Fibroblast of the aortic adventitia (primary cell): ENCODE data around the gene ANKLE2. TPM values are rescaled to one million over a fixed set of nuclear protein-coding genes. Genes with fewer than 3 reads are reported as not detected.

Experiments used
- DNase-seq: peaks from one replicate; pipeline ENCODE4 v3.0.0-alpha.2; 2010; ENCODE audit warnings: low read depth
- H3K4me3 ChIP-seq: 2 replicates; pipeline ENCODE4 v1.5.1; 2011; ENCODE audit warnings: low read depth, mild to moderate bottlenecking, control low read depth, low read length, moderate library complexity
- CTCF ChIP-seq: IDR thresholded peaks from 2 replicates; pipeline ENCODE4 v1.5.1; 2011; ENCODE audit warnings: mild to moderate bottlenecking, low read length, control low read depth, inconsistent platforms; ENCODE audit not compliant: insufficient read depth
- total RNA-seq: library from RNA; depleted of rRNA; stranded (reverse); fragments of >200 nt; gene quantifications from 2 replicates; pipeline ENCODE4 v1.2.3, GENCODE V29; 2012; ENCODE audit warnings: low replicate concordance

Gene ANKLE2
- total RNA-seq, 1 donor, result 68.4 TPM

GRCh38 chr12:132727091-132727794, 34.4 kb downstream of the ANKLE2 start:
- no peak for DNase-seq
- TF ChIP-seq CTCF, result no peak
- H3K4me3 ChIP-seq, result no peak overlapping the region

DNA sequence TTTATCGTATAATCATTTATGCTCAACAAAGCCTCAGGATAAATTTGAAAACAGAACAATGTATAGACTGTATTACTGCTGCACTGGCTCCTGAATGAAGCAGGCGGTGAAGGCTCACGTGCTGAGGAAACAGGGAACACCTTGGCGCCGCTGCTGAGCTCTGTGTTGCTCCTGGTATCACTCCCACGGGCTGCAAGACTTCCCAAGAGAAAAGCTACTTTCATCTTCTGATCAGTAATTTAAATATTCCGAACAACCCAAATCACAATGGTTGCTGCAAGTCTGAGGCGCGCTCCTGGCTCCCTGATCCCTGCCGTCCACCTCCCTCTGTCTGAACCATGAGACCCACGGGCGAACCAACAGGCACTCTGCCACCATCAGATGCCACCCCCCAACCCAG, 35.2 kb downstream of the ANKLE2 start:
- no peak for TF ChIP-seq CTCF

DNA sequence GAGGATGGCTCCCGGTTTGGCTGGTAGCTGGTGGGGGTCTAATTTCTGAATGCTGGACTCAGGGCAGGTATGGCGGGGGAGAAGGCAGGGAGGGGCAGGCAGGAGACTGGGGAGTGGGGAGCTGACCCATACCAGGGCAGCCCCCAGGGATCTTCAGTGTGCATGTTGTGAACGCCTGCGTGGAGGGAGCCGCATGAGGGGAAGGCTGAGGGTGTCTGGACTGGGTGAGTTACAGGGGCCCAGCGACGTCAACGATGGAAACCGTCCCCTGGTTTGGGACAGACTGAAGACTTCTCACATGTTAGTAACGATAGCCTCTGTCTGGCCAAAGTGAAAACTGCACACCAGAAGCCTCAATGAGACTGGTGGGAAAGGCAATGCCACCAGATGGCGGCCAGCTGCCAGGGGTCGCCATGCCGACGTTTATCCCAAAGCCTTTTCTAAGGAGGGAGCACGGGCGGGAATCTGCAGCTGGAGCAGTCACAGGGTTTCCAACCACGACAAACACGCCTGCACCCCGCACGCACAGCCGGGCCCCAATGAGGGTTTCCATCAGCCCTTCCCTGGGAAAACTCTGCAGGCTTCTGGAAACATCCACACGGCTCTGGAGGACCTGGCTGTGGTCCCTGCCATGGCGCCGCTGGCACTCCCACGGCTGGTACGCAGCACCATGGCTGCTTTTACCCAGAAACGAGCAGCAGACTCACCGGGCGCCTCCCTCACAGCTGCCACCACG, 37.0 kb downstream of the ANKLE2 start:
- TF ChIP-seq CTCF, result no peak
- DNase-seq, result no peak
- H3K4me3 ChIP-seq, result no peak overlapping the region

More for the DNA sequence above, 35.2 kb downstream of the ANKLE2 start:
- no peak overlapping the region for H3K4me3 ChIP-seq
- no peak for DNase-seq

DNA sequence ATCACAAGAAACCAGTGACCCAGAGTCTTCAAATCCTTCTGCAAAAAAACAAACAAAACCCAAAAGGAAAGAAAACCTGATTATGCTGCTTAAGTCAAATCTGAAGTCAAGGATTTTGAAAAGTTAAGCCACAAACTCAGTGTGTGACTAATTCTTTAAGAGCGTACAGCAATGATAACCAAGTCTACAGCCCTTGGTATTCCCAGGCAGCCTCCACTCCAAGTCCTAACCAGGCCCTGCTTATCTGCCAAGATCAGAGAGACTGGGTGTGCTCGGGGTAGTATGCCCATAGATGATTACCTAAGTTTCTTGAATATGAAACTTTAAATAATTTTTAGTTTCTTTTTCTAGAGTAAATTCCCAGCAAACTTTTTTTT, 37.9 kb downstream of the ANKLE2 start:
- DNase-seq, result peak; percentile 73

GRCh38 chr12:132723015-132723763, 38.4 kb downstream of the ANKLE2 start:
- H3K4me3 ChIP-seq, result no peak overlapping the region
- DNase-seq, result no peak
- TF ChIP-seq CTCF, result no peak

More for the DNA sequence above, 37.9 kb downstream of the ANKLE2 start:
- TF ChIP-seq CTCF, result no peak
- H3K4me3 ChIP-seq, result no peak overlapping the region

GRCh38 chr12:132720606-132721345, 40.9 kb downstream of the ANKLE2 start:
- no peak overlapping the region for H3K4me3 ChIP-seq
- TF ChIP-seq CTCF, result no peak
- no peak for DNase-seq
